ACHN (cell line): Measurements from ENCODE around the gene NPIPB6.

Experiments
- DNase-seq: peaks from one replicate; pipeline ENCODE4 v3.0.0-alpha.2; 2015
- in situ Hi-C: cut with HindIII; loops from 2 replicates; pipeline ENCODE4 v1.10.0; 2017; ENCODE audit warnings: low sequenced_read_pairs, low pct_ligation_motif_present, low pct_unique_long_range_greater_than_20kb

NPIPB6 gene

GRCh38 chr16:28307936-28308335 is 55.4 kb downstream of the NPIPB6 start:
- in situ Hi-C loops, result no loop called here
- DNase-seq, result no peak

GRCh38 chr16:28304214-28304613 is 59.1 kb downstream of the NPIPB6 start:
- in situ Hi-C loops, result no loop called here
- DNase-seq, result peak; percentile 70

- in situ Hi-C loops, result no loop called here
- no peak for DNase-seq
Observed at GRCh38 chr16:28303132-28303531, 60.2 kb downstream of the NPIPB6 start.

- in situ Hi-C loops, result no loop called here
- no peak for DNase-seq
Observed at GRCh38 chr16:28301620-28302019, 61.7 kb downstream of the NPIPB6 start.

GRCh38 chr16:28301154-28301553 is 62.2 kb downstream of the NPIPB6 start:
- in situ Hi-C loops, result no loop called here
- no peak for DNase-seq

GRCh38 chr16:28300327-28300726 is 63.0 kb downstream of the NPIPB6 start:
- DNase-seq, result no peak
- in situ Hi-C loops, result no loop called here

- in situ Hi-C loops, result no loop called here
- DNase-seq, result no peak
Observed at GRCh38 chr16:28298511-28298878, 64.8 kb downstream of the NPIPB6 start.

GRCh38 chr16:28297784-28298510 is 65.4 kb downstream of the NPIPB6 start:
- DNase-seq, result no peak
- in situ Hi-C loops, result no loop called here

- no peak for DNase-seq
- in situ Hi-C loops, result no loop called here
Observed at GRCh38 chr16:28297308-28297707, 66.0 kb downstream of the NPIPB6 start.

- DNase-seq, result no peak
- in situ Hi-C loops, result no loop called here
Observed at GRCh38 chr16:28295276-28295675, 68.0 kb downstream of the NPIPB6 start.

GRCh38 chr16:28294201-28294600 is 69.1 kb downstream of the NPIPB6 start:
- in situ Hi-C loops, result no loop called here
- no peak for DNase-seq

GRCh38 chr16:28293601-28293960 is 69.7 kb downstream of the NPIPB6 start:
- DNase-seq, result no peak
- in situ Hi-C loops, result no loop called here

- in situ Hi-C loops, result no loop called here
- DNase-seq, result no peak
Observed at GRCh38 chr16:28292731-28293600, 70.3 kb downstream of the NPIPB6 start.
